Endothelial cell (in vitro differentiated cells): ENCODE data around the gene NOP9. TPM values are rescaled to one million over a fixed set of nuclear protein-coding genes. Genes with fewer than 3 reads are reported as not detected.

Experiments used
- DNase-seq: peaks from one replicate; pipeline ENCODE4 v3.0.0; 2021; ENCODE audit warnings: low spot score
- H3K27ac Mint-ChIP-seq: one replicate; pipeline ENCODE4 v1.8.0; 2021; ENCODE audit warnings: mixed read lengths, inconsistent platforms; ENCODE audit not compliant: unreplicated experiment
- H3K27me3 Mint-ChIP-seq: one replicate; pipeline ENCODE4 v1.8.0; 2021; ENCODE audit warnings: mild to moderate bottlenecking, moderate library complexity, mixed read lengths, inconsistent platforms; ENCODE audit not compliant: unreplicated experiment
- H3K36me3 Mint-ChIP-seq: one replicate; pipeline ENCODE4 v1.8.0; 2021; ENCODE audit warnings: mild to moderate bottlenecking, low read depth, mixed read lengths, inconsistent platforms; ENCODE audit not compliant: unreplicated experiment
- H3K4me1 Mint-ChIP-seq: one replicate; pipeline ENCODE4 v1.8.0; 2021; ENCODE audit warnings: mild to moderate bottlenecking, mixed read lengths, inconsistent platforms; ENCODE audit not compliant: unreplicated experiment
- H3K4me3 Mint-ChIP-seq: one replicate; pipeline ENCODE4 v1.8.0; 2021; ENCODE audit warnings: mild to moderate bottlenecking, mixed read lengths, inconsistent platforms; ENCODE audit not compliant: unreplicated experiment
- H3K9me3 Mint-ChIP-seq: one replicate; pipeline ENCODE4 v1.8.0; 2021; ENCODE audit warnings: mixed read lengths, inconsistent platforms; ENCODE audit not compliant: unreplicated experiment
- total RNA-seq: library from RNA; stranded (reverse); fragmentation: NEBNext Ultra II Directional; extraction: Animal tissue kit (Norgen Biotek cat#: 25700); gene quantifications from one replicate; pipeline ENCODE4 v1.2.1, GENCODE V29; 2021; ENCODE audit not compliant: unreplicated experiment
- TF ChIP-seq, protein P1 (sequence below): fragments of 200-600 bp; sonication (generic); IDR thresholded peaks from one replicate; pipeline ENCODE4 v1.5.0; 2021; ENCODE audit warnings: antibody characterized with exemption; ENCODE audit not compliant: unreplicated experiment

NOP9 gene
- total RNA-seq, 1 donor from 2014 or later, result 27.2 TPM

DNA sequence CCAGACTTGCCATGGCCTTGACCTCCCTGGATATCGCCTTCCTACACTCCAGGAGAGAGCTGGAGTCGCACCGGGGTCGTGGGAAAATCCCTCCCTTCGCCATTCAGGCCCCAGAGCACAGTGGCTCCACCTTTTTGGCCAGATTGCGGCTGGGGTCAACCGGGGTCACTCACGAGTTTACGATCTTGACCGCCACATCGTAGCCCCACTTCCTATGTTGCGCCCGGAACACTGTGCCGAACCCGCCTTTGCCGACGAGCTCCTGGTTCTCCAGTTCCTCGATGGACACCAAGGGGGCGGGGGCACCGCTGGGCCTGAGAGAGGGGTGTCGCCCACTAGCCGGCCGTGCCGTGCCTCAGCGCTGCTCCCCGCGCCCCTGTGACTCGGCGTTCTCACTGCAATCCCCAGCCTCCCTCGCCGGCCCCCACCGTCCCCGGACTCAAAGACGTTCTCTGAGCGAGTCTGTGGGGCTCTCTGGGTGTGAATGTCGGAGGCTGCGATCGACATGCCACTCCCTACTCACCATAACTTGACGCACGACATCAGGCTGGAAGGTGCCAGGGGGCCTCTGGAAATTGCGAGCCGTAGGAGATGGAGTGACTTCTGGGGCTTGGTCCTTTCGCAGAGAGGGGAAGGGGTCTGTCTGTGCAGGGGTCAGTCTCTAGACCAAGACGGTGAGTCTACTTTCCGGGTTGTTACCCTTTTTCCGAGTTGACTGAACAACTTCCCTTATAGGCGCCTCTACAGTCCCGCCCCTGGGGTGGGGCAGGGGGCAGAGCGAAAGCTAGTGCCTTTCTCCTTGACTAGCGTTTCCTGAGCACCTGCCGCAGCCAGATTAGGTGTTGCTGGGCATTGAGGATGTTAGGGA is 39.9 kb downstream of the NOP9 start, which contains the start of gene RIPK3:
Gene RIPK3, minus strand, starts transcription at position 708 of the 868 bp plus-strand sequence. Its CDS starts 165 bp downstream, at position 543.
- H3K27me3 Mint-ChIP-seq, result peaks cover 35% of the 10 kb centered on the region
- H3K36me3 Mint-ChIP-seq, result no peaks in the 10 kb centered on the region
- H3K9me3 Mint-ChIP-seq, result no peaks in the 10 kb centered on the region
- no peak within 1 kb of the TSS for H3K27ac Mint-ChIP-seq
- peak within 1 kb of the TSS; percentile 56 for H3K4me3 Mint-ChIP-seq
- TF ChIP-seq, protein P1, sequence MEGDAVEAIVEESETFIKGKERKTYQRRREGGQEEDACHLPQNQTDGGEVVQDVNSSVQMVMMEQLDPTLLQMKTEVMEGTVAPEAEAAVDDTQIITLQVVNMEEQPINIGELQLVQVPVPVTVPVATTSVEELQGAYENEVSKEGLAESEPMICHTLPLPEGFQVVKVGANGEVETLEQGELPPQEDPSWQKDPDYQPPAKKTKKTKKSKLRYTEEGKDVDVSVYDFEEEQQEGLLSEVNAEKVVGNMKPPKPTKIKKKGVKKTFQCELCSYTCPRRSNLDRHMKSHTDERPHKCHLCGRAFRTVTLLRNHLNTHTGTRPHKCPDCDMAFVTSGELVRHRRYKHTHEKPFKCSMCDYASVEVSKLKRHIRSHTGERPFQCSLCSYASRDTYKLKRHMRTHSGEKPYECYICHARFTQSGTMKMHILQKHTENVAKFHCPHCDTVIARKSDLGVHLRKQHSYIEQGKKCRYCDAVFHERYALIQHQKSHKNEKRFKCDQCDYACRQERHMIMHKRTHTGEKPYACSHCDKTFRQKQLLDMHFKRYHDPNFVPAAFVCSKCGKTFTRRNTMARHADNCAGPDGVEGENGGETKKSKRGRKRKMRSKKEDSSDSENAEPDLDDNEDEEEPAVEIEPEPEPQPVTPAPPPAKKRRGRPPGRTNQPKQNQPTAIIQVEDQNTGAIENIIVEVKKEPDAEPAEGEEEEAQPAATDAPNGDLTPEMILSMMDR, result no peak
- DNase-seq, result no peak
- H3K4me1 Mint-ChIP-seq, result peaks cover 27% of the 10 kb centered on the region

DNA sequence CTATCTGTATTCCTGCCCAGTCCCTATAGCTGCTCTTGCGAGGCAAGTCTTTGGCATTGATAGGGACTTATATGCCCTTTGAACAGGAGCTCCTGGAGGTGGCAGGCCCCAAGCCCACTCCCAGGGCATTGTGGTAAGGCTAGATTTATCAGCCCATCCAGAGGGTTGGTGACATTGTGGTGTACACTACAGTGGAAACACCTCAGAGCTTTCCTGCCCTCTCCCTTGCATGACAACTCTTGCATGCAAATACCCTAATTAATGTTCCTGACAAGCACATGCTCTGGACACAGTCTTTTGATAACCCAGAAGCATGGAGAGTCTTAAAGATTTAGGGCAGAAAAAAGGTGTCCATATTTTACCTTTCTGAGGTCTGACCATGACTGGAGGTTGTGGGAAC is 41.0 kb downstream of the NOP9 start:
- no peak for DNase-seq
- peaks cover 28% of the 10 kb centered on the region for H3K27me3 Mint-ChIP-seq
- H3K4me1 Mint-ChIP-seq, result peaks cover 20% of the 10 kb centered on the region
- H3K27ac Mint-ChIP-seq, result no peak overlapping the region
- H3K9me3 Mint-ChIP-seq, result no peaks in the 10 kb centered on the region
- H3K4me3 Mint-ChIP-seq, result no peak overlapping the region
- TF ChIP-seq, protein P1, result no peak
- no peaks in the 10 kb centered on the region for H3K36me3 Mint-ChIP-seq

DNA sequence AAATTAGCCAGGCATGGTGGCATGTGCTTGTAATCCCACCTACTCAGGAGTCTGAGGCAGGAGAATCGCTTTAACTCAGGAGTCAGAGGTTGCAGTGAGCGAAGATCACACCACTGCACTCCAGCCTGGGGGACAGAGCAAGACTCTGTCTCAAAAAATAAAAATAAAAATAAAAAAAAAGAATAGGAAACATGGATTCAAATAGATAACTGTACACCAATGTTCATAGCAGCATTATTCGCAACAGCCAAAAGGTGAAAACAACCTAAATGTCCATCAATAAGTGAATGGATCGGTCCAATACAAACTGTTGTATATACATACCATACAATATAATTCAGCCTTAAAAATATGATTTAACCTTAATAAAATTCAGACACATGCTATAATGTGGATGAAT is 43.2 kb downstream of the NOP9 start:
- H3K4me1 Mint-ChIP-seq, result peaks cover 19% of the 10 kb centered on the region
- no peaks in the 10 kb centered on the region for H3K9me3 Mint-ChIP-seq
- H3K4me3 Mint-ChIP-seq, result no peak overlapping the region
- peaks cover 16% of the 10 kb centered on the region for H3K27me3 Mint-ChIP-seq
- H3K27ac Mint-ChIP-seq, result no peak overlapping the region
- no peak for DNase-seq
- no peaks in the 10 kb centered on the region for H3K36me3 Mint-ChIP-seq
- TF ChIP-seq, protein P1, result no peak

DNA sequence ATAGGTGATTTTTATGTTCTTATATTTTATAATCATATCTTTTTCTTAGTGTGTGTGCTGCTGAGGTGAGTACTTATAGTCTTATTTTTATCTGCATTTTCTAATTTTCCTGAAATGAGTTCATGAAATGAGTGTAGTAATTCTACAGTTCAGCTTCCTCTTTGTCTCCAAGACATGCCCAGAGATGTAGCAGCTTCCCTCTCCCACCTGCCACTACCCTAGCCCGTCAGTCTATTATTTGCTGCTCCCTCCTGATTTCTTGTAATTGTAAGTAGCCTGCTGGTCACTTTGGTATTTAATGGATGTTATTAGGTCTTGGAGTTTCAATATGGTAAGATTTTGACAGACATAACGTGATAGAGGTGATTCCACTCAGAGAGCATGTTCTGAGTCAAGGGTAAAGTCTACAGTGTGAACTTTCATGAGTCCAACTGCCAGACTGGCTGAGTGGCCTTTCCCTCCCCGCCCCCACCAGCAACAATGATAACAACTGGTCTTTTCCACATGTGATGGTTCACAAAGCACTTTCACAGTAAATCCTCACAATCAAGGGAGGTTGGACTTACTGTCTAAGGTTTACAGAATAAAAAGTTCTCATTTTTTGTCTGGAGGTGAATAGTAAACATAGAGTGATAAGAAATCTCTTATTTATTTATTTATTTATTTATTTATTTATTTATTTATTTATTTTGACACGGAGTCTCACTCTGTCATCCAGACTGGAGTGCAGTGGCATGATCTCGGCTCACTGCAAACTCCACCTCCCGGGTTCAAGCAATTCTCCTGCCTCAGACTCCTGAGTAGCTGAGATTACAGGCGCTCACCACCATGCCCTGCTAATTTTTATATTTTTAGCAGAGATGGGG is 44.4 kb downstream of the NOP9 start:
- Mint-ChIP-seq H3K4me1 (peaks cover 12% of the 10 kb centered on the region), H3K27me3 (peaks cover 12% of the 10 kb centered on the region), H3K27ac (no peak overlapping the region), H3K9me3 (no peaks in the 10 kb centered on the region), H3K36me3 (no peaks in the 10 kb centered on the region), H3K4me3 (no peak overlapping the region)
- TF ChIP-seq, protein P1, result no peak
- DNase-seq, result no peak
